Mammary epithelial cell (primary cell): ENCODE data around the gene WDFY3.

Experiments
- CTCF ChIP-seq, 2 donors: IDR thresholded peaks in 1 of 2; conservative IDR thresholded peaks in 1 of 2; 2 replicates each; pipeline ENCODE4 v1.5.1; 2011 to 2012; ENCODE audit warnings: inconsistent platforms in 2 of 2, low read length in 2 of 2, mild to moderate bottlenecking in 2 of 2, control low read depth in 1 of 2, low read depth in 1 of 2; ENCODE audit not compliant: insufficient read depth in 1 of 2; ENCODE audit errors: extremely low read depth in 1 of 2
- EZH2 ChIP-seq: IDR thresholded peaks from 2 replicates; pipeline ENCODE4 v1.6.1; 2012; ENCODE audit warnings: low read length, inconsistent platforms, borderline replicate concordance

- TF ChIP-seq CTCF (conservative IDR thresholded peaks at IDR 0.05 in 1 of 2, IDR thresholded peaks at IDR 0.05 in 1 of 2; ENCODE audit: extremely low read depth in 1 of 2, insufficient read depth in 1 of 2, low read depth in 1 of 2, low read length in 2 of 2): no peak
- TF ChIP-seq EZH2: no peak
Observed at GRCh38 chr4:84647312-84647884, 319.1 kb downstream of the WDFY3 start.
